ENCODE results near the gene IGF1R.

Gene IGF1R

GRCh38 chr15:98720031-98720430 lies 71.7 kb downstream of the IGF1R start:
- H3K27ac Mint-ChIP-seq = no peak overlapping the region
- H3K4me1 Mint-ChIP-seq = peaks cover 52% of the 10 kb centered on the region
- ATAC-seq (no peak), DNase-seq (ENCODE audit: low spot score in 2 of 2) (no peak)
- H3K9me3 Mint-ChIP-seq = no peaks in the 10 kb centered on the region
- no peak overlapping the region for H3K4me3 Mint-ChIP-seq
- no peaks in the 10 kb centered on the region for H3K36me3 Mint-ChIP-seq

DNA sequence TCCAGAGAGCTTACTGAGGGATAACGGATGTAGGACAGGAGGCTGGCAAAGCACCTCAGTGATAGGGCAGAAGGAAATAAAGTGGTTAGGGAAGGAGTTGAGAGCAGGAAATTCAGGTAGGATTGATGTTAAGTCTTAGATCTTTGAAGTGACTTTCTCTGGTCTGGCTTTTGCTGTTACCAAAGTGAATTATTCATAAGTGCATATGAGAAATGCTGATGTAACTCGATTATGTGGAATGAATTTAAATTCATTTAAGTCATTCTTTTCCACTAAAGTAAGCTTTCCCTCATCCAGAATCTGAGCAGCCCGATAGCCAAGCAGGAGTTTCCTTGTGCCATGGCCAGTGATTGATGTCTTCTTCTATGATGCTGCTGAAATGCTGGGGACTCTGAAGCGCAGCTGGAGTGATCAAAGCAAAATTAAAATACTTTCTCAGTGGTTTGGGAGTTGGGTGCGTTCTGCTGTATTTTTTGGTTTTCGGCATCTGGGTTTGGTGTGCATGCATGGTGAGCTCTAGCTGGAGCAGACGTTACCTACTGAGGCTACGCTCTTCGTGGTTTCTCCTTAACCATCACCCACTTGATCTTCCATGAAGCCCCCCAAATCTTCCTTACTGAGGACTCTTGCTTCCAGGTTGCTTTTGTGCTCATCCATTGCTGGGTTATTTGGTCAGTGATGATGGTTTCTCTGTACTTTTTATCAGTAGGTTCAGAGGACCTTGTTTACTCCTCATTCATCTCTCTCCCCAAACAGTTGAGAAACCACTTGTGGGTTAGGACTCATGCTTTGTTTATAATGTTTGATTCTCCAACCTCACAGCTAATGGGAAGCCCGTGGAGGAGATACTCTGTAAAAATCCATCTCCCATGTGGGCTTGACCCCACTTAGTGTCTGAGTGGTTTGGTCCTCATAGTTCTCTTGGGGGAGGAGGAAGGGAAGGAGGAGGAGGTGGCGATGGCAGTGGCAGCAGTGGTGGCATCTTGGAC lies 72.5 kb downstream of the IGF1R start:
- Mint-ChIP-seq H3K36me3 (no peaks in the 10 kb centered on the region), H3K4me1 (peaks cover 45% of the 10 kb centered on the region), H3K27ac (no peak overlapping the region), H3K9me3 (no peaks in the 10 kb centered on the region), H3K4me3 (no peak overlapping the region)
- ATAC-seq (no peak), DNase-seq (ENCODE audit: low spot score in 2 of 2) (no peak)

- no peak overlapping the region for H3K4me3 Mint-ChIP-seq
- H3K9me3 Mint-ChIP-seq = no peaks in the 10 kb centered on the region
- DNase-seq (ENCODE audit: low spot score in 2 of 2) (no peak), ATAC-seq (no peak)
- no peaks in the 10 kb centered on the region for H3K36me3 Mint-ChIP-seq
- no peak overlapping the region for H3K27ac Mint-ChIP-seq
- peaks cover 39% of the 10 kb centered on the region for H3K4me1 Mint-ChIP-seq
Measured at GRCh38 chr15:98722209-98722608, 73.9 kb downstream of the IGF1R start.

GRCh38 chr15:98722645-98723044 lies 74.3 kb downstream of the IGF1R start:
- Mint-ChIP-seq H3K4me1 (peaks cover 39% of the 10 kb centered on the region), H3K27ac (no peak overlapping the region), H3K4me3 (no peak overlapping the region), H3K36me3 (no peaks in the 10 kb centered on the region), H3K9me3 (no peaks in the 10 kb centered on the region)
- DNase-seq (ENCODE audit: low spot score in 2 of 2) (no peak), ATAC-seq (no peak)

- H3K36me3 Mint-ChIP-seq = no peaks in the 10 kb centered on the region
- peaks cover 34% of the 10 kb centered on the region for H3K4me1 Mint-ChIP-seq
- ATAC-seq (no peak), DNase-seq (ENCODE audit: low spot score in 2 of 2) (no peak)
- no peak overlapping the region for H3K4me3 Mint-ChIP-seq
- no peak overlapping the region for H3K27ac Mint-ChIP-seq
- no peaks in the 10 kb centered on the region for H3K9me3 Mint-ChIP-seq
Measured at GRCh38 chr15:98723195-98723594, 74.9 kb downstream of the IGF1R start.

- DNase-seq (ENCODE audit: low spot score in 2 of 2) (no peak), ATAC-seq (no peak)
- Mint-ChIP-seq H3K4me3 (no peak overlapping the region), H3K9me3 (no peaks in the 10 kb centered on the region), H3K27ac (no peak overlapping the region), H3K36me3 (no peaks in the 10 kb centered on the region), H3K4me1 (peaks cover 30% of the 10 kb centered on the region)
Measured at GRCh38 chr15:98724048-98724447, 75.7 kb downstream of the IGF1R start.

DNA sequence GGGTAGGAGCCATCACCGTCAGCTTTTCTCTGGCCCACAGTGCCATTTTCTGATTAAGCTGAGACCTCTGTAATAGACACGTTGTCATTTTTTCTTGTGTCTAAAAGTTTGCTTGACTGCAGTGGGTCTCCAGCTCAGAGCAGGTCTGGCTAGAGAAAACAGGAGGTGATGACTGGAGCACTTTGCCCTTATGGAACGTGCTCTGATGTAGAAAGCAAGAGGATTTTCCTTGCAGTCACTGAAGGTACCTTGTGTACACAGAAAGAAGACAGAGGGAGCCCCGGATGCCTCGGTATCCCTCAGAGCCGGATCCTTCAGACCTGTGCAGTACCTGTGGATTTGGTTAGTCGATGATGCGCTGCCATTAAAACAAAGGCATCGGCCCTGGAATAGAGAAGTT lies 76.2 kb downstream of the IGF1R start:
- no peak overlapping the region for H3K27ac Mint-ChIP-seq
- H3K36me3 Mint-ChIP-seq = no peaks in the 10 kb centered on the region
- DNase-seq (ENCODE audit: low spot score in 2 of 2) (no peak), ATAC-seq (no peak)
- no peaks in the 10 kb centered on the region for H3K9me3 Mint-ChIP-seq
- H3K4me3 Mint-ChIP-seq = no peak overlapping the region
- peaks cover 29% of the 10 kb centered on the region for H3K4me1 Mint-ChIP-seq

GRCh38 chr15:98725874-98726273 lies 77.5 kb downstream of the IGF1R start:
- no peaks in the 10 kb centered on the region for H3K9me3 Mint-ChIP-seq
- H3K4me3 Mint-ChIP-seq = no peak overlapping the region
- ATAC-seq (no peak), DNase-seq (ENCODE audit: low spot score in 2 of 2) (no peak)
- no peaks in the 10 kb centered on the region for H3K36me3 Mint-ChIP-seq
- peaks cover 17% of the 10 kb centered on the region for H3K4me1 Mint-ChIP-seq
- H3K27ac Mint-ChIP-seq = no peak overlapping the region

DNA sequence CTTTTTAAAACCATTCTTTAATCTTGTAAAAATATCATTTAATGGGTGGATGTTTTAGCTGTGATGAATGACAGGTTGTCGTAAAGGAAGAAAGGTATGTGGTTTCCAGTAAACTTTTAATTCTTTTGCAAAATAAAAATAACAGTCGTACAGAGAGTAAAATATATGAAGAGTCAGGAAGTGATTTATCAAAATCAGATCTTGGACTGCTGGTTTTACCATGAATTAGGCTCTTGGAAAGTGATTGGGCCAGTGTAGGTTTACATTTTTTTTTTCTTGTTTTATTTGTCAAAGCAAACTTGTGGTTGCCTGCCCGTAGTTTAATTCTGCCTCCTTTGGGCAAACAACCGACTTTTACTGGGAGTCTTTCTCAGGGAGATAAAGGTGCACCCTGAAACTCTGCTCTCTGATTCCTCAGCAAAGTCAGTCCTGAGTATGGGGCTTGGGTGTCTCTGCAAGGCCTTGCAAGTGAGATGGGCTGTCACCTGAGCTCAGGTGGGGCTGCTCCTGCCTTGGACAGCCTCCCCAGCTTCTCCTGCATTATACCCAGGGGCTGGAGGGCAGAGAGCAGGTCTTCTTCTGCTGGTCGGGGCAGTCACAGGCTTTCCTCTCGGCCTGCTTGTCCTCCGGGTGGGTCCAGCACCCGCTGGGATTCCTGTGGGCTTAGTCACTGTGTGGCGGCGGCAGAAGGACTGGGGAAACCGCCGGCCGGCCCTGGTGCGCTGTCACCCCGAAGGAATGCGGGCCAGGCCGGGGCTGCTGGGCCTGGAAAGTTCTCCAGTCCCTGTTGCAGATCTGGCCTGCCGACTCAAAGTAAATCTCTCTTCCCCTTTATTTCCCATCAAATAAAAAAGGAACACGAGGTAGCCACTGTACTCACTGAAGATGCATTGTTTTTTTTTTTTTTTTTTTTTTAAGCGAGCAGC lies 79.0 kb downstream of the IGF1R start:
- Mint-ChIP-seq H3K4me3 (no peak overlapping the region), H3K4me1 (peaks cover 4% of the 10 kb centered on the region)
- no peak for ATAC-seq

GRCh38 chr15:98728082-98728810 lies 79.9 kb downstream of the IGF1R start:
- Mint-ChIP-seq H3K4me1 (no peaks in the 10 kb centered on the region), H3K9me3 (no peaks in the 10 kb centered on the region), H3K27ac (no peak overlapping the region), H3K36me3 (no peaks in the 10 kb centered on the region), H3K4me3 (no peak overlapping the region)
- ATAC-seq (no peak), DNase-seq (ENCODE audit: low spot score in 2 of 2) (no peak)

More for the DNA sequence above, 79.0 kb downstream of the IGF1R start:
- Mint-ChIP-seq H3K36me3 (no peaks in the 10 kb centered on the region), H3K9me3 (no peaks in the 10 kb centered on the region), H3K27ac (no peak overlapping the region)
- no peak for DNase-seq (ENCODE audit: low spot score in 2 of 2)

GRCh38 chr15:98728811-98729160 lies 80.4 kb downstream of the IGF1R start:
- DNase-seq (ENCODE audit: low spot score in 2 of 2) (no peak), ATAC-seq (no peak)
- no peaks in the 10 kb centered on the region for H3K4me1 Mint-ChIP-seq
- H3K9me3 Mint-ChIP-seq = no peaks in the 10 kb centered on the region
- no peaks in the 10 kb centered on the region for H3K36me3 Mint-ChIP-seq
- H3K27ac Mint-ChIP-seq = peak overlapping the region; percentile 26
- no peak overlapping the region for H3K4me3 Mint-ChIP-seq

DNA sequence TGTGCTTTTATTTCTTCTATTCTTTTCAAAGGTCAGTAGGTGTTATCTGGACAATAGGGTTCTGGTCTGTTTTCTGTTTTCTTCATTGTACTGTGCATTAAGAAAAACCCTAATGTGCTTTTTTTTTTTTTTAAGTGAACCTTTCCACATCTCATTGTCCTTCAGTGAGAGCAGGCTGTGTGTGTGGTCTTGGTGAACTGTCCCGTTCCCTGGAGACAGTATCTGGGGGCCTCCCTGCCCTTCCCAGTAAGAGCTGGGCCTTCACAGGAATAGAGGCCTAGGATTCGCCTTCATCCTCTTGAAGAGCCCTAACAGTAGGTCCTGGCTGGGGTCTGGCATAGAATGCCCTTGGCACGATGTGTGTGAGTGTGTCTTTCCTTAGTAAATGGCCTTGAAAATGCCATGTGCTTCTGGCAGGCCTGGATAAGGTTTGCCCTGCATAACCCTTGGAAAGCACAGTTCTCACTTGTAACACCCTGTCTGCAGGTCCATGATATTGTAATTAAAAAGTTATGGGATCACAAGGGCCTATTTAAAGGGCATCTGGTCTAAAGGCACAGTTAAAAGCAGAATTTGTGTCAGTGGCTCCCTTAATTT lies 81.2 kb downstream of the IGF1R start:
- Mint-ChIP-seq H3K27ac (peak overlapping the region; percentile 26), H3K4me3 (no peak overlapping the region), H3K36me3 (no peaks in the 10 kb centered on the region), H3K9me3 (no peaks in the 10 kb centered on the region), H3K4me1 (no peaks in the 10 kb centered on the region)
- DNase-seq (ENCODE audit: low spot score in 2 of 2) (no peak), ATAC-seq (no peak)

GRCh38 chr15:98730860-98731711 lies 82.7 kb downstream of the IGF1R start:
- Mint-ChIP-seq H3K27ac (no peak overlapping the region), H3K36me3 (no peaks in the 10 kb centered on the region), H3K4me1 (no peaks in the 10 kb centered on the region), H3K9me3 (no peaks in the 10 kb centered on the region), H3K4me3 (no peak overlapping the region)
- no peak for DNase-seq (ENCODE audit: low spot score in 2 of 2)
- no peak for ATAC-seq
